ENCODE data around the gene CHST11. TPM values are rescaled to one million over a fixed set of nuclear protein-coding genes. Genes with fewer than 3 reads are reported as not detected.

Gene CHST11
- total and polyA plus RNA-seq, 4 donors: 0.57 to 11.1 (median 3.7) TPM

DNA sequence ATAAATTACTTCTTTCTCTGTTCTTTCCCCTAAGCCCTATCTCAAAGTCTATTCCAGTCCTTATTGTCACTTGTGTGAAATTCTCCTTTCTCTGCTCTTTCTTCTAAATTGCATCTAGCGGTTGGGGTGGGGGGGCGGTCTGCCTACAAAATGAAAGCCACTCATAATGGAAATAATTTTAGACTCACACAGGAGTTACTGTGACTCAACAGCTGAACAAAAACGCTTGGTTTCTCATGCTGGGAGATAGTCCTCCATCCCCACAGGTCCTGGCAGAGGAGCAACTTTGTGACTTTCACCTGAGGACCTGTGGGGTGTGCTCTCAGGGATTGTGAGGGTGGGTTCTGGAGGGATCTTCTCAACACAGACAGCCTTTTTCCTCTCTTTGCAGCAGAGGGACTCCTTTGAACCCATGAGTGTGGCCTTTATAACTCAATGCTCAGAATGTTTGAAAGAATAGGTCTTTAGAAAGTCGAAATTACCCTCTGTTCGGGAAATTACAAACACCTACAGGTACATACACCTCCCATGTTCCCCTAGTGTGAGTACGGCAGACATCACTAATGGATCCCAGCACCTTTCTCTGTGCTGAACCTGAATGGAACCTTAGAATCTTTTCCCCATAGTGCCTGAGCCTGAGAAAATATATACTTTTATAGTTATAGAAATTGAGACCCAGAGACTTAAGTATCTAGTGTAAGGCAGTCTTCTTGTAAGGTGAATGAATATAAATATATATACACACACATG lies 109.7 kb downstream of the CHST11 start:
- Histone ChIP-seq H3K27me3 (ENCODE audit: control insufficient read depth in 4 of 4, insufficient read depth in 4 of 4, low read length in 3 of 4) (no peaks in the 10 kb centered on the region), H3K9ac (ENCODE audit: low read depth in 1 of 2, low read length in 2 of 2) (no peak overlapping the region), H3K27ac (ENCODE audit: low read depth in 1 of 2, low read length in 2 of 2) (no peak overlapping the region), H3K9me3 (ENCODE audit: control insufficient read depth in 4 of 4, low read length in 3 of 4) (no peaks in the 10 kb centered on the region), H3K4me1 (ENCODE audit: control insufficient read depth in 4 of 4, insufficient read depth in 4 of 4, low read length in 3 of 4) (peaks cover 0 to 2% (median 0%) of the 10 kb centered on the region in 4 donors), H3K4me3 (ENCODE audit: low read depth in 1 of 3, low read length in 3 of 3) (no peak overlapping the region), H3K36me3 (ENCODE audit: control insufficient read depth in 4 of 4, insufficient read depth in 3 of 4, low read depth in 1 of 4, low read length in 3 of 4) (no peaks in the 10 kb centered on the region)
- TF ChIP-seq FOXA2 (IDR thresholded peaks at IDR 0.05) (no peak), JUND (IDR thresholded peaks at IDR 0.05) (no peak), EGR1 (IDR thresholded peaks at IDR 0.05; ENCODE audit: low read depth in 2 of 2) (no peak), FOXA1 (IDR thresholded peaks at IDR 0.05) (no peak), TAF1 (conservative IDR thresholded peaks at IDR 0.05) (no peak), RXRA (IDR thresholded peaks at IDR 0.05) (no peak), NR2F2 (IDR thresholded peaks at IDR 0.05) (no peak), HNF4A (conservative IDR thresholded peaks at IDR 0.05) (no peak), HNF4G (IDR thresholded peaks at IDR 0.05) (no peak), GABPA (IDR thresholded peaks at IDR 0.05 in 1 of 2, conservative IDR thresholded peaks at IDR 0.05 in 1 of 2) (no peak), YY1 (IDR thresholded peaks at IDR 0.05) (no peak)
- TF ChIP-seq, protein P1, sequence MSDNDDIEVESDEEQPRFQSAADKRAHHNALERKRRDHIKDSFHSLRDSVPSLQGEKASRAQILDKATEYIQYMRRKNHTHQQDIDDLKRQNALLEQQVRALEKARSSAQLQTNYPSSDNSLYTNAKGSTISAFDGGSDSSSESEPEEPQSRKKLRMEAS (IDR thresholded peaks at IDR 0.05): no peak
- TF ChIP-seq, protein P2, sequence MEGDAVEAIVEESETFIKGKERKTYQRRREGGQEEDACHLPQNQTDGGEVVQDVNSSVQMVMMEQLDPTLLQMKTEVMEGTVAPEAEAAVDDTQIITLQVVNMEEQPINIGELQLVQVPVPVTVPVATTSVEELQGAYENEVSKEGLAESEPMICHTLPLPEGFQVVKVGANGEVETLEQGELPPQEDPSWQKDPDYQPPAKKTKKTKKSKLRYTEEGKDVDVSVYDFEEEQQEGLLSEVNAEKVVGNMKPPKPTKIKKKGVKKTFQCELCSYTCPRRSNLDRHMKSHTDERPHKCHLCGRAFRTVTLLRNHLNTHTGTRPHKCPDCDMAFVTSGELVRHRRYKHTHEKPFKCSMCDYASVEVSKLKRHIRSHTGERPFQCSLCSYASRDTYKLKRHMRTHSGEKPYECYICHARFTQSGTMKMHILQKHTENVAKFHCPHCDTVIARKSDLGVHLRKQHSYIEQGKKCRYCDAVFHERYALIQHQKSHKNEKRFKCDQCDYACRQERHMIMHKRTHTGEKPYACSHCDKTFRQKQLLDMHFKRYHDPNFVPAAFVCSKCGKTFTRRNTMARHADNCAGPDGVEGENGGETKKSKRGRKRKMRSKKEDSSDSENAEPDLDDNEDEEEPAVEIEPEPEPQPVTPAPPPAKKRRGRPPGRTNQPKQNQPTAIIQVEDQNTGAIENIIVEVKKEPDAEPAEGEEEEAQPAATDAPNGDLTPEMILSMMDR (IDR thresholded peaks at IDR 0.05; ENCODE audit: low read depth, low read length, missing input control): no peak
- TF ChIP-seq, protein P3, sequence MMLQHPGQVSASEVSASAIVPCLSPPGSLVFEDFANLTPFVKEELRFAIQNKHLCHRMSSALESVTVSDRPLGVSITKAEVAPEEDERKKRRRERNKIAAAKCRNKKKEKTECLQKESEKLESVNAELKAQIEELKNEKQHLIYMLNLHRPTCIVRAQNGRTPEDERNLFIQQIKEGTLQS (IDR thresholded peaks at IDR 0.05): no peak
- TF ChIP-seq, protein P4, sequence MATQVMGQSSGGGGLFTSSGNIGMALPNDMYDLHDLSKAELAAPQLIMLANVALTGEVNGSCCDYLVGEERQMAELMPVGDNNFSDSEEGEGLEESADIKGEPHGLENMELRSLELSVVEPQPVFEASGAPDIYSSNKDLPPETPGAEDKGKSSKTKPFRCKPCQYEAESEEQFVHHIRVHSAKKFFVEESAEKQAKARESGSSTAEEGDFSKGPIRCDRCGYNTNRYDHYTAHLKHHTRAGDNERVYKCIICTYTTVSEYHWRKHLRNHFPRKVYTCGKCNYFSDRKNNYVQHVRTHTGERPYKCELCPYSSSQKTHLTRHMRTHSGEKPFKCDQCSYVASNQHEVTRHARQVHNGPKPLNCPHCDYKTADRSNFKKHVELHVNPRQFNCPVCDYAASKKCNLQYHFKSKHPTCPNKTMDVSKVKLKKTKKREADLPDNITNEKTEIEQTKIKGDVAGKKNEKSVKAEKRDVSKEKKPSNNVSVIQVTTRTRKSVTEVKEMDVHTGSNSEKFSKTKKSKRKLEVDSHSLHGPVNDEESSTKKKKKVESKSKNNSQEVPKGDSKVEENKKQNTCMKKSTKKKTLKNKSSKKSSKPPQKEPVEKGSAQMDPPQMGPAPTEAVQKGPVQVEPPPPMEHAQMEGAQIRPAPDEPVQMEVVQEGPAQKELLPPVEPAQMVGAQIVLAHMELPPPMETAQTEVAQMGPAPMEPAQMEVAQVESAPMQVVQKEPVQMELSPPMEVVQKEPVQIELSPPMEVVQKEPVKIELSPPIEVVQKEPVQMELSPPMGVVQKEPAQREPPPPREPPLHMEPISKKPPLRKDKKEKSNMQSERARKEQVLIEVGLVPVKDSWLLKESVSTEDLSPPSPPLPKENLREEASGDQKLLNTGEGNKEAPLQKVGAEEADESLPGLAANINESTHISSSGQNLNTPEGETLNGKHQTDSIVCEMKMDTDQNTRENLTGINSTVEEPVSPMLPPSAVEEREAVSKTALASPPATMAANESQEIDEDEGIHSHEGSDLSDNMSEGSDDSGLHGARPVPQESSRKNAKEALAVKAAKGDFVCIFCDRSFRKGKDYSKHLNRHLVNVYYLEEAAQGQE (IDR thresholded peaks at IDR 0.05): no peak
- 82% methylated on average over 6 of the region's 6 CpGs for WGBS
- no peak for DNase-seq (ENCODE audit: low spot score)

DNA sequence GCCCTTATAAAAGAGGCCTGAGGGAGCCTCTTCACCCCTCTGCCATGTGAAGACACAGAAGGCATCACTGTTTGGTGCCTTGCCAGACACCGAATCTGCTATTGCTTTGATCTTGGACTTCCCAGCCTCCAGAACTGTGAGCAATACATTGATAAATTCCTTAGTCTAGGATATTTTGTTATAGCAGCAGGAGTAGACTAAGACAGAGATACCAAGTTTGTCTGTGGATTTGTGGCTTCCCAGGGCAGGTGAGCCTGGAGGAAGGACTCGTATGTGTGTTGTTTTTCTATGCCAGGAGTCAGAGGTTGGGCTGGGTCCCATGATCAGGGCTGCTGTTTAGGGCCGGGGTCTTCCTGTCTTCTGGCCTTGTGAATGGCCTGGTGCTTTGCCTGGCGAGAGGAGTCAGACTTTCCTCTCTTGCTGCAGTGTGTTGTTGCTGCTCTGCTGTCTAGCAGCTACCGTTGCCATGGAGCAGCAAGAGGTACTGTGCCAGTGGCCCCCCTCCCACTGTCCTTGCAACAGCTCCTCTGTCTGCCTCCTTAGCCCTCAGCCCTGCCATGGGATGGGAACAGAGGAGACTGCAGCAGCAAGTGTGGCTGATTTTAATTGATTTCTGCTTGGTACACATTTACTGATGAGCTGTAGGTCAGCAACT lies 111.2 kb downstream of the CHST11 start:
- H3K27ac ChIP-seq (ENCODE audit: low read depth in 1 of 2, low read length in 2 of 2): no peak overlapping the region
- no peak for DNase-seq (ENCODE audit: low spot score)
- no peaks in the 10 kb centered on the region for H3K9me3 ChIP-seq (ENCODE audit: control insufficient read depth in 4 of 4, low read length in 3 of 4)
- no peak overlapping the region for H3K4me3 ChIP-seq (ENCODE audit: low read depth in 1 of 3, low read length in 3 of 3)
- peaks cover 0 to 2% (median 0%) of the 10 kb centered on the region in 4 donors for H3K4me1 ChIP-seq (ENCODE audit: control insufficient read depth in 4 of 4, insufficient read depth in 4 of 4, low read length in 3 of 4)
- no peaks in the 10 kb centered on the region for H3K27me3 ChIP-seq (ENCODE audit: control insufficient read depth in 4 of 4, insufficient read depth in 4 of 4, low read length in 3 of 4)
- H3K36me3 ChIP-seq (ENCODE audit: control insufficient read depth in 4 of 4, insufficient read depth in 3 of 4, low read depth in 1 of 4, low read length in 3 of 4): no peaks in the 10 kb centered on the region
- no peak overlapping the region for H3K9ac ChIP-seq (ENCODE audit: low read depth in 1 of 2, low read length in 2 of 2)
- 84% methylated on average over 5 of the region's 5 CpGs for WGBS
- TF ChIP-seq HNF4A (conservative IDR thresholded peaks at IDR 0.05) (no peak), SP1 (IDR thresholded peaks at IDR 0.05) (no peak), NR2F2 (IDR thresholded peaks at IDR 0.05) (no peak), TAF1 (conservative IDR thresholded peaks at IDR 0.05) (no peak), RAD21 (IDR thresholded peaks at IDR 0.05) (no peak), FOXA1 (IDR thresholded peaks at IDR 0.05) (no peak), HNF4G (IDR thresholded peaks at IDR 0.05) (no peak), GABPA (IDR thresholded peaks at IDR 0.05 in 1 of 2, conservative IDR thresholded peaks at IDR 0.05 in 1 of 2) (no peak), JUND (IDR thresholded peaks at IDR 0.05) (no peak)
- TF ChIP-seq, protein P2 (IDR thresholded peaks at IDR 0.05; ENCODE audit: low read depth, low read length, missing input control): no peak
- TF ChIP-seq, protein P5, sequence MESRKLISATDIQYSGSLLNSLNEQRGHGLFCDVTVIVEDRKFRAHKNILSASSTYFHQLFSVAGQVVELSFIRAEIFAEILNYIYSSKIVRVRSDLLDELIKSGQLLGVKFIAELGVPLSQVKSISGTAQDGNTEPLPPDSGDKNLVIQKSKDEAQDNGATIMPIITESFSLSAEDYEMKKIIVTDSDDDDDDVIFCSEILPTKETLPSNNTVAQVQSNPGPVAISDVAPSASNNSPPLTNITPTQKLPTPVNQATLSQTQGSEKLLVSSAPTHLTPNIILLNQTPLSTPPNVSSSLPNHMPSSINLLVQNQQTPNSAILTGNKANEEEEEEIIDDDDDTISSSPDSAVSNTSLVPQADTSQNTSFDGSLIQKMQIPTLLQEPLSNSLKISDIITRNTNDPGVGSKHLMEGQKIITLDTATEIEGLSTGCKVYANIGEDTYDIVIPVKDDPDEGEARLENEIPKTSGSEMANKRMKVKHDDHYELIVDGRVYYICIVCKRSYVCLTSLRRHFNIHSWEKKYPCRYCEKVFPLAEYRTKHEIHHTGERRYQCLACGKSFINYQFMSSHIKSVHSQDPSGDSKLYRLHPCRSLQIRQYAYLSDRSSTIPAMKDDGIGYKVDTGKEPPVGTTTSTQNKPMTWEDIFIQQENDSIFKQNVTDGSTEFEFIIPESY (IDR thresholded peaks at IDR 0.05): no peak

Measured in liver (tissue), 9 donors.